K562 (cell line): ENCODE data around the gene EAF1. TPM values are rescaled to one million over a fixed set of nuclear protein-coding genes. Genes with fewer than 3 reads are reported as not detected.

Experiments
- ATAC-seq: fragments of 200-7000 bp; cut with Tn5 transposase; 3 replicates; pipeline ENCODE4 v1.9.1; 2020; ENCODE audit warnings: moderate library complexity
- BruUV-seq: library from RNA; stranded (reverse); fragments of 400-500 nt; replicated peaks from 2 replicates; lab custom pipeline; 2021; lab: Mats Ljungman, UMichigan
- CTCF ChIA-PET: fragments of 300-600 bp; formaldehyde crosslinking; extraction: SDS; loops from one replicate; lab custom pipeline; 2021; ENCODE audit warnings: low intra/inter-chr PET ratio; lab: Yijun Ruan, JAX
- POLR2A ChIA-PET: fragments of 300-600, 350-650 bp; sonication (Branson Sonifier 250); formaldehyde crosslinking; extraction: SDS; loops from one replicate; lab custom pipeline; 2021; ENCODE audit warnings: antibody characterized with exemption, inconsistent platforms; lab: Yijun Ruan, JAX
- DNase-seq, 4 experiments: peaks; one replicate each; pipeline versions ENCODE4 v3.0.0 to v3.0.0-alpha.2; 2011 to 2018; ENCODE audit warnings: low spot score in 3 of 4, mixed read lengths in 3 of 4; ENCODE audit errors: extremely low read depth in 1 of 4
- FAIRE-seq: peaks from 2 replicates; lab custom pipeline; 2011; peaks lifted over from hg19 to GRCh38; lab: Jason Lieb, UNC
- H2AFZ ChIP-seq: 2 replicates; pipeline ENCODE4 v1.6.0; 2011; ENCODE audit warnings: low read depth, low read length, control low read depth, inconsistent platforms
- H3K27ac ChIP-seq: fragments of 200-600 bp; 3 replicates; pipeline ENCODE4 v1.8.0; 2011; ENCODE audit warnings: low read depth, mild to moderate bottlenecking, control low read depth, inconsistent platforms, low read length, moderate library complexity, mixed read lengths; ENCODE audit errors: extremely low read depth
- H3K27me3 ChIP-seq, 2 experiments: fragments of 300-600 bp in 1 of 2; 2 replicates in 1 of 2; 3 replicates in 1 of 2; pipeline versions ENCODE4 v1.6.0 to v1.8.0; 2011; ENCODE audit warnings: inconsistent platforms in 2 of 2, low read length in 2 of 2, mild to moderate bottlenecking in 1 of 2, mixed read lengths in 1 of 2, moderate library complexity in 1 of 2; ENCODE audit not compliant: control insufficient read depth in 2 of 2, insufficient read depth in 2 of 2
- H3K36me3 ChIP-seq: fragments of 300-600 bp; 3 replicates; pipeline ENCODE4 v1.8.0; 2011; ENCODE audit warnings: mild to moderate bottlenecking, low read length, inconsistent platforms; ENCODE audit not compliant: control insufficient read depth, insufficient read depth
- H3K4me1 ChIP-seq, 2 experiments: fragments of 200-600 bp in 1 of 2; replicated peaks in 1 of 2; 2 replicates in 1 of 2; 3 replicates in 1 of 2; pipeline versions ENCODE4 v1.5.1 to v1.8.0; 2011; ENCODE audit warnings: inconsistent platforms in 2 of 2, low read length in 2 of 2, mild to moderate bottlenecking in 1 of 2, mixed read lengths in 1 of 2, moderate library complexity in 1 of 2; ENCODE audit not compliant: control insufficient read depth in 2 of 2, insufficient read depth in 2 of 2
- H3K4me2 ChIP-seq: 2 replicates; pipeline ENCODE4 v1.6.1; 2011; ENCODE audit warnings: low read length, control low read depth, inconsistent platforms, mixed read lengths; ENCODE audit not compliant: insufficient read depth
- H3K4me3 ChIP-seq: fragments of 200-600 bp; sonication (generic), shearing (Covaris generic); 2 replicates; pipeline ENCODE4 v1.5.1; 2016; ENCODE audit warnings: control low read depth, inconsistent platforms
- H3K79me2 ChIP-seq: fragments of 200-600 bp; 3 replicates; pipeline ENCODE4 v1.8.0; 2011; ENCODE audit warnings: low read length, inconsistent platforms; ENCODE audit not compliant: control insufficient read depth, insufficient read depth
- H3K9ac ChIP-seq, 2 experiments: 2 replicates each; pipeline versions ENCODE4 v1.6.0 to v1.6.1; 2011; ENCODE audit warnings: low read depth in 2 of 2, low read length in 2 of 2, control low read depth in 1 of 2, inconsistent platforms in 1 of 2, mild to moderate bottlenecking in 1 of 2, mixed read lengths in 1 of 2; ENCODE audit not compliant: insufficient read depth in 1 of 2
- H3K9me1 ChIP-seq: one replicate; pipeline ENCODE4 v1.6.0; 2011; ENCODE audit warnings: inconsistent platforms, mild to moderate bottlenecking, low read length, moderate library complexity; ENCODE audit not compliant: control insufficient read depth, insufficient read depth
- H3K9me3 ChIP-seq: replicated peaks from 2 replicates; pipeline ENCODE4 v1.5.1; 2011; ENCODE audit warnings: low read depth, low read length, inconsistent platforms; ENCODE audit not compliant: control insufficient read depth, insufficient read depth
- H4K20me1 ChIP-seq: replicated peaks from 2 replicates; pipeline ENCODE4 v1.6.1; 2011; ENCODE audit warnings: low read length, inconsistent platforms, mixed read lengths; ENCODE audit not compliant: control insufficient read depth, insufficient read depth
- ETS1 ChIP-seq: conservative IDR thresholded peaks from 2 replicates; pipeline ENCODE4 v1.6.1; 2011; ENCODE audit warnings: low read depth, mild to moderate bottlenecking, low read length; ENCODE audit not compliant: control insufficient read depth
- NR3C1 ChIP-seq: sonication (generic); formaldehyde crosslinking; IDR thresholded peaks from 2 replicates; pipeline ENCODE4 v1.8.1; 2022; ENCODE audit warnings: missing genetic modification reagents
- NRF1 ChIP-seq, 2 experiments: fragments of 450-650 bp; IDR thresholded peaks in 1 of 2; conservative IDR thresholded peaks in 1 of 2; 2 replicates each; pipeline ENCODE4 v1.6.1; 2014; ENCODE audit warnings: mild to moderate bottlenecking in 2 of 2
- RBM17 ChIP-seq: fragments of 200-400 bp; formaldehyde crosslinking; IDR thresholded peaks from 2 replicates; pipeline ENCODE4 v1.6.1; 2017; ENCODE audit warnings: low read depth, mild to moderate bottlenecking, low read length, borderline replicate concordance
- SIRT6 ChIP-seq: IDR thresholded peaks from one replicate; pipeline ENCODE4 v1.6.1; 2012; ENCODE audit warnings: low read depth, mild to moderate bottlenecking, control low read depth, inconsistent platforms, low read length, moderate library complexity
- ZNF134 ChIP-seq: fragments of 250-450 bp; sonication (Bioruptor Pico); conservative IDR thresholded peaks from 2 replicates; pipeline ENCODE4 v1.4.0; 2020
- ZNF184 ChIP-seq: sonication (generic); formaldehyde crosslinking; IDR thresholded peaks from 2 replicates; pipeline ENCODE4 v1.5.0; 2020; ENCODE audit warnings: missing genetic modification reagents
- ZNF41 ChIP-seq: fragments of 250-450 bp; sonication (Bioruptor Pico); conservative IDR thresholded peaks from 2 replicates; pipeline ENCODE4 v1.4.0; 2020; ENCODE audit warnings: mild to moderate bottlenecking
- ZNF551 ChIP-seq: fragments of 250-450 bp; sonication (Bioruptor Pico); IDR thresholded peaks from 2 replicates; pipeline ENCODE4 v1.5.0; 2021; ENCODE audit warnings: mild to moderate bottlenecking, moderate library complexity
- WGBS: fragments of 100-300 bp; shearing (Covaris generic); methylation state at CpG from one replicate; pipeline ENCODE4 v1.1.6; 2016; ENCODE audit warnings: low coverage, mixed read lengths; ENCODE audit not compliant: insufficient coverage; ENCODE audit errors: missing lambda C conversion rate; 5-methylcytosine and 5-hydroxymethylcytosine counted together
- in situ Hi-C: fragments of 300-500 bp; cut with MboI; formaldehyde crosslinking; loops from 4 replicates; pipeline ENCODE4 v1.15.0; 2018; ENCODE audit warnings: inconsistent platforms, mixed read lengths
- intact Hi-C: fragments of 100-400 bp; cut with micrococcal nuclease; formaldehyde crosslinking; loops from 2 replicates; pipeline ENCODE4 v1.14.2; 2022
- polyA plus RNA-seq, 8 experiments: library from polyadenylated mRNA; depleted of rRNA in 4 of 8; stranded (reverse) in 5 of 8; unstranded in 3 of 8; fragments of >200 nt; fragmentation: Nextera tagmentation in 2 of 8; fragmentation: Illumina TruSeq in 1 of 8; extraction: Ambion mirVana in 2 of 8; extraction: Trizol in 1 of 8; gene quantifications; 2 replicates each; pipeline versions ENCODE4 v1.2.1 to v1.2.3, GENCODE V29; 2011 to 2014; ENCODE audit warnings: inconsistent platforms in 1 of 8, missing spikeins in 1 of 8
- total RNA-seq, 7 experiments: library from RNA; depleted of rRNA in 6 of 7; stranded (reverse); fragments of >200 nt in 6 of 7; fragmentation: Illumina TruSeq in 2 of 7; extraction: Trizol in 2 of 7; gene quantifications; 2 replicates each; pipeline versions ENCODE4 v1.2.1 to v1.2.3, GENCODE V29; 2011 to 2021; ENCODE audit warnings: low replicate concordance in 1 of 7

Gene EAF1
- total and polyA plus RNA-seq, 9 of the 15 experiments (the other 6 are each of a cell fraction or from before 2014, with no cell fraction given): 7.0 to 26.8 (median 20.4) TPM

- TF ChIP-seq ZNF41 (CRISPR knock-in tag) (no peak), ETS1 (no peak), NR3C1 (CRISPR knock-in tag) (no peak), ZNF134 (CRISPR knock-in tag) (no peak), RBM17 (no peak), ZNF184 (CRISPR knock-in tag) (no peak), NRF1 (conservative IDR thresholded peaks at IDR 0.05 in 1 of 2, IDR thresholded peaks at IDR 0.05 in 1 of 2) (no peak), ZNF551 (CRISPR knock-in tag) (no peak), SIRT6 (no peak)
- Histone ChIP-seq H4K20me1 (no peaks in the 10 kb centered on the region), H3K4me3 (no peak overlapping the region), H3K36me3 (no peaks in the 10 kb centered on the region), H3K4me1 (no peaks in the 10 kb centered on the region), H3K9ac (no peak overlapping the region), H3K27ac (no peak overlapping the region), H3K9me1 (no peaks in the 10 kb centered on the region), H3K9me3 (no peaks in the 10 kb centered on the region), H3K4me2 (no peak overlapping the region), H3K27me3 (peaks cover 33 to 69% of the 10 kb centered on the region in 2 experiments), H2AFZ (no peak overlapping the region), H3K79me2 (no peaks in the 10 kb centered on the region)
- in situ Hi-C loops (no loop called here), intact Hi-C loops (no loop called here)
- FAIRE-seq (no peak), DNase-seq (no peak), ATAC-seq (no peak)
- CTCF ChIA-PET: no interaction called here
- BruUV-seq: no TSS peak
- 7% methylated on average over 2 of the region's 2 CpGs for WGBS
- POLR2A ChIA-PET: interaction anchor here (1.0 to 1.2 kb wide), 2 partner anchors 60 to 111 kb away, joined by 3 to 4 read pairs; partner anchors contain the start of genes BTD and HACL1
Measured at GRCh38 chr3:15490158-15490557, 62.8 kb downstream of the EAF1 start.
